ENCODE data around the gene ALDH1A2.

ALDH1A2 gene

DNA sequence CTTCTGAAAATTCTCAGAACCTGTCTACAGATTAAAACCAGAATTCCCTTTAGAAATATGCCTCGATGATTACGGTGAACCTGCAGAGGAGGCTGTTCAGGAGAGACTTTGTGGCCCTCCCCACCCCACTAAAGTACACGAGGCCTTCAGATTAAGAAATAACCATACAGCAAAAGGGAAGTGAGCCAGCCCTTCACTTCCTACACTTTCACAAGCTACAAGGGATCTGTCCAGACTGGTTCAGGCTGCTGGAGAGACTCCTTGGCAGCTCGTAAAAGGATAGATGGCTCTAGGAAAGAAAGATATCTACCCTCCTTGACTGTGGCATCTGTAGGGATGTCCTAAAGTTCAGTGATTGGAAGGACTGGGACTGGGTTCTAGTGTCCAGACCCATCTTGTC is 102.6 kb downstream of the ALDH1A2 start:
- no peaks in the 10 kb centered on the region for H3K36me3 ChIP-seq
- no peak for DNase-seq
- peaks cover 8% of the 10 kb centered on the region for H3K4me1 ChIP-seq
- no peaks in the 10 kb centered on the region for H3K9me3 ChIP-seq
- no peak overlapping the region for H3K4me3 ChIP-seq (ENCODE audit: low read depth, low read length)
- H3K27me3 ChIP-seq, result no peaks in the 10 kb centered on the region
- TF ChIP-seq, protein P1, sequence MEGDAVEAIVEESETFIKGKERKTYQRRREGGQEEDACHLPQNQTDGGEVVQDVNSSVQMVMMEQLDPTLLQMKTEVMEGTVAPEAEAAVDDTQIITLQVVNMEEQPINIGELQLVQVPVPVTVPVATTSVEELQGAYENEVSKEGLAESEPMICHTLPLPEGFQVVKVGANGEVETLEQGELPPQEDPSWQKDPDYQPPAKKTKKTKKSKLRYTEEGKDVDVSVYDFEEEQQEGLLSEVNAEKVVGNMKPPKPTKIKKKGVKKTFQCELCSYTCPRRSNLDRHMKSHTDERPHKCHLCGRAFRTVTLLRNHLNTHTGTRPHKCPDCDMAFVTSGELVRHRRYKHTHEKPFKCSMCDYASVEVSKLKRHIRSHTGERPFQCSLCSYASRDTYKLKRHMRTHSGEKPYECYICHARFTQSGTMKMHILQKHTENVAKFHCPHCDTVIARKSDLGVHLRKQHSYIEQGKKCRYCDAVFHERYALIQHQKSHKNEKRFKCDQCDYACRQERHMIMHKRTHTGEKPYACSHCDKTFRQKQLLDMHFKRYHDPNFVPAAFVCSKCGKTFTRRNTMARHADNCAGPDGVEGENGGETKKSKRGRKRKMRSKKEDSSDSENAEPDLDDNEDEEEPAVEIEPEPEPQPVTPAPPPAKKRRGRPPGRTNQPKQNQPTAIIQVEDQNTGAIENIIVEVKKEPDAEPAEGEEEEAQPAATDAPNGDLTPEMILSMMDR (IDR thresholded peaks at IDR 0.05; ENCODE audit: low read depth, low read length), result no peak

DNA sequence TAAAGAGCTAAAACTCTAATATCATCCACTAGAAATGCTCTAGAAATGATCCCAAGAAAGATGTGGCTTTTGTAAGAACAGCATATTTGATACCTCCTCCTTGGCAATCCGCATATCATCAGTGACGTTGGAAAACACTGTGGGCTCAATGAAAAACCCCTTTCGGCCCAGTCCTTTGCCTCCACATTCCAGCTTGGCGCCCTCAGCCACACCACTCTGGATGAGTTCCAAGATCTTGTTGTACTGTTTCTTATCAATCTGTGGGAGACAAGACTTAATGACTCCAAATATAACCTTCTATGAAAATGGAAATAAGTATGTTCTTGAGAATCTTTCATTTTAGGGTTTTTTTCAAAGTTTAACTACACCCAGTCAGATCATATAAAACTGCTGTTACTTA is 103.6 kb downstream of the ALDH1A2 start:
- DNase-seq, result no peak
- Histone ChIP-seq H3K9me3 (no peaks in the 10 kb centered on the region), H3K4me1 (no peaks in the 10 kb centered on the region), H3K4me3 (ENCODE audit: low read depth, low read length) (no peak overlapping the region), H3K36me3 (no peaks in the 10 kb centered on the region), H3K27me3 (no peaks in the 10 kb centered on the region)
- TF ChIP-seq, protein P1 (IDR thresholded peaks at IDR 0.05; ENCODE audit: low read depth, low read length), result no peak

DNA sequence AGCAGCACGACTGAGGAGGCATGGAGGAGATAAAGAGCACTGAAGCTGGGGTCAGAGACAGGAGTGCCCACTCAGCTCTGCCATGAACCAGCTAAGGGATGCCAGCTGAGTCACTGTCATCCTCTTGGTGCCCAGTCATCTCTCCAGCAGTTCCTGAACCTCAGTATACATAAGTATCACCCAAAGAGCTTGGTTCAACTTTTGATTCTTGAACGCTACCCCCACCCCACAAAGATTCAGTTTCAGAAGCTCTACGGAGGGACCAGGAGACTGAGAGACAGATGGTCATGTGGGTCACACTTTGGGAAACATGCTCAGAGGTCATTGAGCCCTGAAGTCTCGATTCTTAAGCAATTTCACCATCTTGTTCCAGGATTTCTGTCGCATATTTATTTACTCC is 108.4 kb downstream of the ALDH1A2 start:
- Histone ChIP-seq H3K9me3 (no peaks in the 10 kb centered on the region), H3K4me3 (ENCODE audit: low read depth, low read length) (no peak overlapping the region), H3K27me3 (no peaks in the 10 kb centered on the region), H3K36me3 (no peaks in the 10 kb centered on the region), H3K4me1 (no peaks in the 10 kb centered on the region; the same call in 1 of the 2 replicates)
- TF ChIP-seq, protein P1 (IDR thresholded peaks at IDR 0.05; ENCODE audit: low read depth, low read length), result no peak
- DNase-seq, result no peak

DNA sequence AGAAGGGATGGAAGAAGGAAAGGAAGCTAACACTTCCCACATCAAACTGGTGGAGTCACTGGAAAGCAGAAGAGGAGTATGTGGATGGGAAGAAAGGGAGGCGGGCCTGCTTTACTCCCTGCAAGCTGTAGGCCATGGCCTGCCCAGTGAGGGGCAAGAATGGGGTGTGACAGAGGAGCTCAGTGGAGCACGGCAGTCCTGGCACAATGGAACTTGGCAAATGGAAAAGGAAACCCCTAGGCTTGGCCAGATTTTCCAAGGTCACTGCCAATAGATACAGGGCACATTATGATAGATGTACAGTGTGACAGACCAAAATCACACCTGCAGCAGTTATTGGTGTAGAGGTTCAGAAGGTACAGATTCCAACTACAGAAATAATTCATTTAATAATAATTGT is 111.6 kb downstream of the ALDH1A2 start:
- Histone ChIP-seq H3K36me3 (no peaks in the 10 kb centered on the region), H3K4me1 (peaks cover 12% of the 10 kb centered on the region), H3K4me3 (ENCODE audit: low read depth, low read length) (no peak overlapping the region), H3K27me3 (no peaks in the 10 kb centered on the region), H3K9me3 (no peaks in the 10 kb centered on the region)
- TF ChIP-seq, protein P1 (IDR thresholded peaks at IDR 0.05; ENCODE audit: low read depth, low read length), result no peak
- no peak for DNase-seq

DNA sequence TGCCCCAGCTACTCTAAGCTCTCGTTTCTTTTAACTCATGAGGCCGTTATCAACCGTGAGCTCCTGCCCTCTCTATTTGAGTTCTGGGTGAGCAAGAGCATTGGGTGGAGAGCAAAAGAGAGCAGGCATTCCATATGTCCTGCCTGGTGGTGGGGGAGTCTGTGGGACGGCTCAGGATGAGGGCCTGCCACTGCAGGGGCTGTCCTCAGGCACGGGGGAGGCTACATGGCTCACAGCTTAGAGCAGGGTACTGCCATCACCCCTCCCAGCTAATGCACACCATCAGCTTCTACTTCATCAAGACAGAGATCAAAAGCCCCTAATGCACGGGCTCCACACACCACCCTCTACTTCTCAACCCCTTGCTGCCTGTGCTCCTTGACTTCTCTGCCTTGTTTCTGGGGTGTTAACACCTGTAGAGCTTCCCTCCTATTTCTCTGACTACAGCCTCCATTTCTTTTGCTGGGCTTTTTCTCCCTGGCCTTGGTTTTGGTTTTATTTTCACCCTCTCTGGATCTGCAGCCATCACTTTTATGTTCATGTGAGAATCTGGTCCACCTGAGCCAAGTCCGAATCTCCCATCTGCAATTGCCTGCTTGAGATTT is 114.1 kb downstream of the ALDH1A2 start:
- H3K4me1 ChIP-seq, result peaks cover 18% of the 10 kb centered on the region
- no peaks in the 10 kb centered on the region for H3K36me3 ChIP-seq
- no peaks in the 10 kb centered on the region for H3K9me3 ChIP-seq
- no peak overlapping the region for H3K4me3 ChIP-seq (ENCODE audit: low read depth, low read length)
- no peak for DNase-seq
- TF ChIP-seq, protein P1 (IDR thresholded peaks at IDR 0.05; ENCODE audit: low read depth, low read length), result no peak
- no peaks in the 10 kb centered on the region for H3K27me3 ChIP-seq

DNA sequence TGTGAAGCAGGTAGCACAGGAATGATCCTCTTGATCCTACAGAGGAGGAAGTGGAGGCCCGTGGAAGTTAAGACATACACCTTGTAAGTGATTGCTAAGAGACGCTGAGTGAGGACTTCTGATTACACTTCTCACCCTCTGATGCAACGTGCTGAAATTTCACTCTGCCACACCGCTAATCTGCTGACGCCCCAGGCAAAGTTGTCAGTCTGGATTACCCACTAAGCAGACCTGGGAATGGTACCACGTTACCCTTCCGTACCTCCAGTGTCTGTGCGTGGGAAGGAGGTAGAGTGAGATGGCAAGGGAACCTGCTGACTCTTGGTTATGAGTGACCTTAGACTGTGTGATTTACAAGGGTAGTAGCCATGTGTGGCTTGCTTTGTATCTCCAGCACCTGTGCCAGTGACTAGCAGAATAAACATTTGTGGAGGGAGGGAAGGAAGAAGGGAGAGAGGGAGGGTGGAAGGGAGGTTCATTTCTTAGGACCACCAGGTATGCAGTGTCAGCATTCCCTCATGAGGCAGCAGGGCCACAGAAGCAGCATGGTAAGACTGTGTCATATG is 115.0 kb downstream of the ALDH1A2 start:
- Histone ChIP-seq H3K4me3 (ENCODE audit: low read depth, low read length) (no peak overlapping the region), H3K27me3 (no peaks in the 10 kb centered on the region), H3K36me3 (no peaks in the 10 kb centered on the region), H3K4me1 (peaks cover 18% of the 10 kb centered on the region), H3K9me3 (no peaks in the 10 kb centered on the region)
- no peak for DNase-seq
- TF ChIP-seq, protein P1 (IDR thresholded peaks at IDR 0.05; ENCODE audit: low read depth, low read length), result no peak
